Liver (tissue), 9 donors: ENCODE results near the gene LRRC26. TPM values are rescaled to one million over a fixed set of nuclear protein-coding genes. Genes with fewer than 3 reads are reported as not detected.

ENCODE experiments used
- DNase-seq: peaks from one replicate; pipeline ENCODE4 v3.0.0-alpha.2; 2017; ENCODE audit warnings: low spot score
- H3K27ac ChIP-seq, 2 donors: one replicate each; pipeline ENCODE4 v1.7.0; 2013; ENCODE audit warnings: inconsistent platforms in 2 of 2, low read length in 2 of 2, control low read depth in 1 of 2, low read depth in 1 of 2, mild to moderate bottlenecking in 1 of 2
- H3K27me3 ChIP-seq, 4 donors: one replicate each; pipeline versions ENCODE4 v1.6.1 to v1.7.0; 2013; ENCODE audit warnings: low read length in 3 of 4, inconsistent platforms in 1 of 4, mild to moderate bottlenecking in 1 of 4, moderate library complexity in 1 of 4; ENCODE audit not compliant: control insufficient read depth in 4 of 4, insufficient read depth in 4 of 4
- H3K36me3 ChIP-seq, 4 donors: one replicate each; pipeline versions ENCODE4 v1.6.1 to v1.7.0; 2013; ENCODE audit warnings: low read length in 3 of 4, mild to moderate bottlenecking in 3 of 4, low read depth in 1 of 4, moderate library complexity in 1 of 4; ENCODE audit not compliant: control insufficient read depth in 4 of 4, insufficient read depth in 3 of 4
- H3K4me1 ChIP-seq, 4 donors: one replicate each; pipeline versions ENCODE4 v1.6.1 to v1.7.0; 2013; ENCODE audit warnings: low read length in 3 of 4, mild to moderate bottlenecking in 3 of 4, moderate library complexity in 1 of 4; ENCODE audit not compliant: control insufficient read depth in 4 of 4, insufficient read depth in 4 of 4
- H3K4me3 ChIP-seq, 3 donors: one replicate each; pipeline versions ENCODE4 v1.6.1 to v1.7.0; 2013; ENCODE audit warnings: low read length in 3 of 3, control low read depth in 1 of 3, low read depth in 1 of 3, mild to moderate bottlenecking in 1 of 3
- H3K9ac ChIP-seq, 2 donors: one replicate each; pipeline ENCODE4 v1.7.0; 2013; ENCODE audit warnings: low read length in 2 of 2, mild to moderate bottlenecking in 2 of 2, moderate library complexity in 2 of 2, control low read depth in 1 of 2, low read depth in 1 of 2
- H3K9me3 ChIP-seq, 4 donors: one replicate each; pipeline versions ENCODE4 v1.6.1 to v1.7.0; 2013; ENCODE audit warnings: low read length in 3 of 4; ENCODE audit not compliant: control insufficient read depth in 4 of 4
- EGR1 ChIP-seq, 2 donors: IDR thresholded peaks; 2 replicates each; pipeline ENCODE4 v1.6.1; 2016 to 2018; ENCODE audit warnings: antibody characterized with exemption in 2 of 2, low read depth in 2 of 2
- FOXA1 ChIP-seq: IDR thresholded peaks from 2 replicates; pipeline ENCODE4 v1.6.1; 2016; ENCODE audit warnings: antibody characterized with exemption
- FOXA2 ChIP-seq: IDR thresholded peaks from 2 replicates; pipeline ENCODE4 v1.6.1; 2016; ENCODE audit warnings: antibody characterized with exemption
- GABPA ChIP-seq, 2 donors: IDR thresholded peaks in 1 of 2; conservative IDR thresholded peaks in 1 of 2; 2 replicates each; pipeline ENCODE4 v1.6.1; 2016; ENCODE audit warnings: antibody characterized with exemption in 2 of 2, mild to moderate bottlenecking in 1 of 2, moderate library complexity in 1 of 2
- HNF4A ChIP-seq, 2 donors: conservative IDR thresholded peaks; 2 replicates each; pipeline ENCODE4 v1.6.1; 2016; ENCODE audit warnings: antibody characterized with exemption in 2 of 2, mild to moderate bottlenecking in 2 of 2
- HNF4G ChIP-seq: IDR thresholded peaks from 2 replicates; pipeline ENCODE4 v1.6.1; 2016; ENCODE audit warnings: antibody characterized with exemption
- JUND ChIP-seq, 2 donors: IDR thresholded peaks; 2 replicates each; pipeline ENCODE4 v1.6.1; 2016; ENCODE audit warnings: antibody characterized with exemption in 2 of 2
- NR2F2 ChIP-seq: IDR thresholded peaks from 2 replicates; pipeline ENCODE4 v1.6.1; 2016; ENCODE audit warnings: antibody characterized with exemption
- RAD21 ChIP-seq, 2 donors: IDR thresholded peaks; 2 replicates each; pipeline ENCODE4 v1.6.1; 2016; ENCODE audit warnings: antibody characterized with exemption in 2 of 2, mild to moderate bottlenecking in 2 of 2
- RXRA ChIP-seq, 2 donors: IDR thresholded peaks; 2 replicates each; pipeline ENCODE4 v1.6.1; 2017 to 2018; ENCODE audit warnings: antibody characterized with exemption in 2 of 2, mild to moderate bottlenecking in 1 of 2
- SP1 ChIP-seq: IDR thresholded peaks from 2 replicates; pipeline ENCODE4 v1.6.1; 2018; ENCODE audit warnings: antibody characterized with exemption, mild to moderate bottlenecking
- TAF1 ChIP-seq: conservative IDR thresholded peaks from 2 replicates; pipeline ENCODE4 v1.6.1; 2016; ENCODE audit warnings: antibody characterized with exemption, mild to moderate bottlenecking
- YY1 ChIP-seq: IDR thresholded peaks from 2 replicates; pipeline ENCODE4 v1.6.1; 2016; ENCODE audit warnings: antibody characterized with exemption, mild to moderate bottlenecking
- WGBS: extraction: QIAGEN DNeasy Blood & Tissue Kit; methylation state at CpG from one replicate; pipeline ENCODE4 v1.1.7; 2013; 5-methylcytosine and 5-hydroxymethylcytosine counted together
- polyA plus RNA-seq, 2 donors: library from polyadenylated mRNA; stranded (reverse) in 1 of 2; unstranded in 1 of 2; fragments of 200-250 nt in 1 of 2; fragments of >200 nt in 1 of 2; fragmentation: Nextera tagmentation in 1 of 2; extraction: Ambion mirVana in 1 of 2; gene quantifications; one replicate each; pipeline versions ENCODE4 v1.2.1 to v1.2.3, GENCODE V29; 2013 to 2015
- total RNA-seq, 2 donors: library from RNA; depleted of rRNA; stranded (reverse); fragments of >200 nt; gene quantifications; one replicate each; pipeline ENCODE4 v1.2.3, GENCODE V29; 2014
- TF ChIP-seq, protein P1 (sequence below): IDR thresholded peaks from 2 replicates; pipeline ENCODE4 v1.6.1; 2016; ENCODE audit warnings: antibody characterized with exemption, mild to moderate bottlenecking
- TF ChIP-seq, protein P2 (sequence below): IDR thresholded peaks from 2 replicates; pipeline ENCODE4 v1.6.1; 2016; ENCODE audit warnings: antibody characterized with exemption
- TF ChIP-seq, protein P3 (sequence below): IDR thresholded peaks from 2 replicates; pipeline ENCODE4 v1.6.1; 2016; ENCODE audit warnings: antibody characterized with exemption
- TF ChIP-seq, protein P4 (sequence below): fragments of 150-350 bp; IDR thresholded peaks from 2 replicates; pipeline ENCODE4 v1.5.1; 2017; ENCODE audit warnings: improper control_type of control experiment, low read depth, low read length; ENCODE audit not compliant: missing input control
- TF ChIP-seq, protein P5 (sequence below): IDR thresholded peaks from 2 replicates; pipeline ENCODE4 v1.6.1; 2016; ENCODE audit warnings: antibody characterized with exemption
- donor health status: healthy.
- donor health status: healthy.
- donor health status: healthy.
- donor health status: healthy.
- donor health status: healthy.

Gene LRRC26
- total and polyA plus RNA-seq, 4 donors = 0.09 to 0.17 TPM; not detected in 2

DNA sequence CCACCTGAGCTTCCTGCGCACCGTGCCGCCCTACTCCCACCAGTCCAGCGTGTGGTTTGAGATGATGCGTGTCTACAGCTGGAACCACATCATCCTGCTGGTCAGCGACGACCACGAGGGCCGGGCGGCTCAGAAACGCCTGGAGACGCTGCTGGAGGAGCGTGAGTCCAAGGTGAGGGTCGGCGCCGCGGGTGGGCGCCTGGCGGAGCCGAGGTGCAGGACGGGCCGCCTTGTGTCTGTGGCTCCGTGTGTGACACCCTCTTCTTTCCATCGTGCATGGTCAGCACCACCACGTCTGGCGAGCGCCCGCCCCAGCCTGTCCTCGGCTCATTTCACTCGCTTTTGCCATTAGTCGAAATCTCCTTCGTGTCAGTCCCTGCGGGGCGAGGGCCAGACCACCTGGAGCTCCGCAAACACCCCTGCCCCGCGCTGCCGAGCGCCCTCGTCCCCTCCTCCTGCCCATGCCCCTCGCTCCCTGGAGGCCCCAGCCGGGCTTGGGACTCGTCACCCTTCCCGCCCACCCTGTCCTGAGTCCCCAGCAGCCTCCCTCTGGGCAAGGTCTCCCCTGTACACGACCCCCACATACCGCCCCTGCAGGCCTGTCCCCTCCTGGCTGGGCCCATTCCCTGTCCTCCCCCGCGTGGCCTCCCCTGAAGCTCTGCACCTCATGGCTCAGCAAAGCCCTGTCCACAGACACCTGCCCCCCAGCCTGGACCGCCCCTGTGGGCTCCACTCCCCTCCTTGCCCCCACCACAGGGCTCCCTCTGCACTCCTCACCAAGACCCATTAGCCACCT lies 23.9 kb downstream of the LRRC26 start:
- Histone ChIP-seq H3K9ac (no peak overlapping the region), H3K27me3 (peaks cover 0 to 5% (median 3%) of the 10 kb centered on the region in 4 donors), H3K36me3 (no peaks in the 10 kb centered on the region), H3K9me3 (no peaks in the 10 kb centered on the region), H3K27ac (no peak overlapping the region), H3K4me3 (no peak overlapping the region), H3K4me1 (no peaks in the 10 kb centered on the region)
- DNase-seq = no peak
- TF ChIP-seq RAD21 (IDR thresholded peaks at IDR 0.05) (no peak), HNF4G (no peak), GABPA (IDR thresholded peaks at IDR 0.05 in 1 of 2, conservative IDR thresholded peaks at IDR 0.05 in 1 of 2) (no peak), FOXA1 (no peak), FOXA2 (no peak), EGR1 (IDR thresholded peaks at IDR 0.05; ENCODE audit: low read depth in 2 of 2) (no peak), SP1 (no peak), HNF4A (conservative IDR thresholded peaks at IDR 0.05) (no peak), JUND (IDR thresholded peaks at IDR 0.05) (no peak), NR2F2 (no peak), YY1 (no peak), TAF1 (no peak), RXRA (IDR thresholded peaks at IDR 0.05) (no peak)
- TF ChIP-seq, protein P1, sequence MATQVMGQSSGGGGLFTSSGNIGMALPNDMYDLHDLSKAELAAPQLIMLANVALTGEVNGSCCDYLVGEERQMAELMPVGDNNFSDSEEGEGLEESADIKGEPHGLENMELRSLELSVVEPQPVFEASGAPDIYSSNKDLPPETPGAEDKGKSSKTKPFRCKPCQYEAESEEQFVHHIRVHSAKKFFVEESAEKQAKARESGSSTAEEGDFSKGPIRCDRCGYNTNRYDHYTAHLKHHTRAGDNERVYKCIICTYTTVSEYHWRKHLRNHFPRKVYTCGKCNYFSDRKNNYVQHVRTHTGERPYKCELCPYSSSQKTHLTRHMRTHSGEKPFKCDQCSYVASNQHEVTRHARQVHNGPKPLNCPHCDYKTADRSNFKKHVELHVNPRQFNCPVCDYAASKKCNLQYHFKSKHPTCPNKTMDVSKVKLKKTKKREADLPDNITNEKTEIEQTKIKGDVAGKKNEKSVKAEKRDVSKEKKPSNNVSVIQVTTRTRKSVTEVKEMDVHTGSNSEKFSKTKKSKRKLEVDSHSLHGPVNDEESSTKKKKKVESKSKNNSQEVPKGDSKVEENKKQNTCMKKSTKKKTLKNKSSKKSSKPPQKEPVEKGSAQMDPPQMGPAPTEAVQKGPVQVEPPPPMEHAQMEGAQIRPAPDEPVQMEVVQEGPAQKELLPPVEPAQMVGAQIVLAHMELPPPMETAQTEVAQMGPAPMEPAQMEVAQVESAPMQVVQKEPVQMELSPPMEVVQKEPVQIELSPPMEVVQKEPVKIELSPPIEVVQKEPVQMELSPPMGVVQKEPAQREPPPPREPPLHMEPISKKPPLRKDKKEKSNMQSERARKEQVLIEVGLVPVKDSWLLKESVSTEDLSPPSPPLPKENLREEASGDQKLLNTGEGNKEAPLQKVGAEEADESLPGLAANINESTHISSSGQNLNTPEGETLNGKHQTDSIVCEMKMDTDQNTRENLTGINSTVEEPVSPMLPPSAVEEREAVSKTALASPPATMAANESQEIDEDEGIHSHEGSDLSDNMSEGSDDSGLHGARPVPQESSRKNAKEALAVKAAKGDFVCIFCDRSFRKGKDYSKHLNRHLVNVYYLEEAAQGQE = no peak
- TF ChIP-seq, protein P2, sequence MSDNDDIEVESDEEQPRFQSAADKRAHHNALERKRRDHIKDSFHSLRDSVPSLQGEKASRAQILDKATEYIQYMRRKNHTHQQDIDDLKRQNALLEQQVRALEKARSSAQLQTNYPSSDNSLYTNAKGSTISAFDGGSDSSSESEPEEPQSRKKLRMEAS = no peak
- TF ChIP-seq, protein P3, sequence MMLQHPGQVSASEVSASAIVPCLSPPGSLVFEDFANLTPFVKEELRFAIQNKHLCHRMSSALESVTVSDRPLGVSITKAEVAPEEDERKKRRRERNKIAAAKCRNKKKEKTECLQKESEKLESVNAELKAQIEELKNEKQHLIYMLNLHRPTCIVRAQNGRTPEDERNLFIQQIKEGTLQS = no peak
- TF ChIP-seq, protein P4, sequence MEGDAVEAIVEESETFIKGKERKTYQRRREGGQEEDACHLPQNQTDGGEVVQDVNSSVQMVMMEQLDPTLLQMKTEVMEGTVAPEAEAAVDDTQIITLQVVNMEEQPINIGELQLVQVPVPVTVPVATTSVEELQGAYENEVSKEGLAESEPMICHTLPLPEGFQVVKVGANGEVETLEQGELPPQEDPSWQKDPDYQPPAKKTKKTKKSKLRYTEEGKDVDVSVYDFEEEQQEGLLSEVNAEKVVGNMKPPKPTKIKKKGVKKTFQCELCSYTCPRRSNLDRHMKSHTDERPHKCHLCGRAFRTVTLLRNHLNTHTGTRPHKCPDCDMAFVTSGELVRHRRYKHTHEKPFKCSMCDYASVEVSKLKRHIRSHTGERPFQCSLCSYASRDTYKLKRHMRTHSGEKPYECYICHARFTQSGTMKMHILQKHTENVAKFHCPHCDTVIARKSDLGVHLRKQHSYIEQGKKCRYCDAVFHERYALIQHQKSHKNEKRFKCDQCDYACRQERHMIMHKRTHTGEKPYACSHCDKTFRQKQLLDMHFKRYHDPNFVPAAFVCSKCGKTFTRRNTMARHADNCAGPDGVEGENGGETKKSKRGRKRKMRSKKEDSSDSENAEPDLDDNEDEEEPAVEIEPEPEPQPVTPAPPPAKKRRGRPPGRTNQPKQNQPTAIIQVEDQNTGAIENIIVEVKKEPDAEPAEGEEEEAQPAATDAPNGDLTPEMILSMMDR = no peak
- TF ChIP-seq, protein P5, sequence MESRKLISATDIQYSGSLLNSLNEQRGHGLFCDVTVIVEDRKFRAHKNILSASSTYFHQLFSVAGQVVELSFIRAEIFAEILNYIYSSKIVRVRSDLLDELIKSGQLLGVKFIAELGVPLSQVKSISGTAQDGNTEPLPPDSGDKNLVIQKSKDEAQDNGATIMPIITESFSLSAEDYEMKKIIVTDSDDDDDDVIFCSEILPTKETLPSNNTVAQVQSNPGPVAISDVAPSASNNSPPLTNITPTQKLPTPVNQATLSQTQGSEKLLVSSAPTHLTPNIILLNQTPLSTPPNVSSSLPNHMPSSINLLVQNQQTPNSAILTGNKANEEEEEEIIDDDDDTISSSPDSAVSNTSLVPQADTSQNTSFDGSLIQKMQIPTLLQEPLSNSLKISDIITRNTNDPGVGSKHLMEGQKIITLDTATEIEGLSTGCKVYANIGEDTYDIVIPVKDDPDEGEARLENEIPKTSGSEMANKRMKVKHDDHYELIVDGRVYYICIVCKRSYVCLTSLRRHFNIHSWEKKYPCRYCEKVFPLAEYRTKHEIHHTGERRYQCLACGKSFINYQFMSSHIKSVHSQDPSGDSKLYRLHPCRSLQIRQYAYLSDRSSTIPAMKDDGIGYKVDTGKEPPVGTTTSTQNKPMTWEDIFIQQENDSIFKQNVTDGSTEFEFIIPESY = no peak
- WGBS = 56% methylated on average over 49 of the region's 49 CpGs
